ENCODE results near the gene TBC1D5. TPM values are rescaled to one million over a fixed set of nuclear protein-coding genes. Genes with fewer than 3 reads are reported as not detected.

The TBC1D5 gene
- total RNA-seq, 1 experiment from 2014 or later, result 30.4 TPM

DNA sequence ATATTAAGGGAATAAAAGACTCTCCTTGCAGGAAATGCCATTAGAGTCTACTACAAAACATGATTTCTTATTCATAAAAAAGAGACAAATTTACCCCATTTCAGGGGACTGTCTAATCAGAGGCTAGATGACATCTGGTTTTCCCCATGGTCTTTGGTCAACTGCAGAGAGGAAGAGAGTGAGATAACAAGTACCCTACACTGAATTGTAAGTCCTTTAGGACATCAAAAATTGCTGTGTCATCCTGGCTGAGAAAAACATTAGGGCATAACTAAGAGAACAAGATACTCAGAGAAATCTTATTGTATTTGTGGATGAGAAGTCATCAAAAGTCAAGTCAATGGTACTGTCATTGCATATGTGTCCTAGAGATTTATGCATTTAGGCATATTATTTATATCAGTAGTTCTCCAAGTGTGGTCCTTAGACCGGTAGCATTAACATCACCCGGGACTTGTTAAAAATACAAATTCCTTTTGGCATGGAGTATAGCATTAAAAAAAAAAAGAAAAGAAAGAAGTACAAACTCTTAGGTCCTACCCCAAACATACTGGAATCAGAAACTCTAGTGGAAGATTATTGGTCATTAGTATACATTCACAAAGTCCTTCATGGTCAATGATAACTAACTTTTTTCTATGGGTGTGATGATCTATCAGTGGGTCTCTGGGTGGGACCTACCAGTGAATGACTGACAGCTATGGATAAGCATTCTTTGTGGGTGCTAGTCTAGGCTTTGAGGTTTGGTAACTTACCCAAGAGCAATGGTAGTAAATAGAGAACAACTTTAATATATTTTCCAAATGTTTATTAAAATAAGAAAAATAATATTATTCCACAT lies 29.0 kb upstream of the TBC1D5 start:
- Histone ChIP-seq H3K27ac (ENCODE audit: low read length) (no peak overlapping the region), H3K4me1 (ENCODE audit: control insufficient read depth, insufficient read depth, low read length) (no peaks in the 10 kb centered on the region), H3K36me3 (ENCODE audit: control insufficient read depth, insufficient read depth, low read length) (no peaks in the 10 kb centered on the region), H3K9me3 (ENCODE audit: control insufficient read depth, insufficient read depth, low read depth, low read length) (no peaks in the 10 kb centered on the region), H3K27me3 (ENCODE audit: control insufficient read depth, insufficient read depth, low read length) (no peaks in the 10 kb centered on the region), H3K4me3 (ENCODE audit: low read depth in 2 of 2, low read length in 2 of 2) (no peak overlapping the region)
- BruUV-seq (replicated peaks), result no TSS peak
- DNase-seq (ENCODE audit: low read depth, low spot score), result no peak
- in situ Hi-C loops (cut with HindIII; ENCODE audit: low pct_unique_long_range_greater_than_20kb, low sequenced_read_pairs), result no loop called here
- ATAC-seq, result no peak
- ChIA-PET CTCF (no interaction called here), POLR2A (no interaction called here)
- intact Hi-C loops (cut with micrococcal nuclease; ENCODE audit: unreplicated experiment), result no loop called here
- TF ChIP-seq, protein P1, sequence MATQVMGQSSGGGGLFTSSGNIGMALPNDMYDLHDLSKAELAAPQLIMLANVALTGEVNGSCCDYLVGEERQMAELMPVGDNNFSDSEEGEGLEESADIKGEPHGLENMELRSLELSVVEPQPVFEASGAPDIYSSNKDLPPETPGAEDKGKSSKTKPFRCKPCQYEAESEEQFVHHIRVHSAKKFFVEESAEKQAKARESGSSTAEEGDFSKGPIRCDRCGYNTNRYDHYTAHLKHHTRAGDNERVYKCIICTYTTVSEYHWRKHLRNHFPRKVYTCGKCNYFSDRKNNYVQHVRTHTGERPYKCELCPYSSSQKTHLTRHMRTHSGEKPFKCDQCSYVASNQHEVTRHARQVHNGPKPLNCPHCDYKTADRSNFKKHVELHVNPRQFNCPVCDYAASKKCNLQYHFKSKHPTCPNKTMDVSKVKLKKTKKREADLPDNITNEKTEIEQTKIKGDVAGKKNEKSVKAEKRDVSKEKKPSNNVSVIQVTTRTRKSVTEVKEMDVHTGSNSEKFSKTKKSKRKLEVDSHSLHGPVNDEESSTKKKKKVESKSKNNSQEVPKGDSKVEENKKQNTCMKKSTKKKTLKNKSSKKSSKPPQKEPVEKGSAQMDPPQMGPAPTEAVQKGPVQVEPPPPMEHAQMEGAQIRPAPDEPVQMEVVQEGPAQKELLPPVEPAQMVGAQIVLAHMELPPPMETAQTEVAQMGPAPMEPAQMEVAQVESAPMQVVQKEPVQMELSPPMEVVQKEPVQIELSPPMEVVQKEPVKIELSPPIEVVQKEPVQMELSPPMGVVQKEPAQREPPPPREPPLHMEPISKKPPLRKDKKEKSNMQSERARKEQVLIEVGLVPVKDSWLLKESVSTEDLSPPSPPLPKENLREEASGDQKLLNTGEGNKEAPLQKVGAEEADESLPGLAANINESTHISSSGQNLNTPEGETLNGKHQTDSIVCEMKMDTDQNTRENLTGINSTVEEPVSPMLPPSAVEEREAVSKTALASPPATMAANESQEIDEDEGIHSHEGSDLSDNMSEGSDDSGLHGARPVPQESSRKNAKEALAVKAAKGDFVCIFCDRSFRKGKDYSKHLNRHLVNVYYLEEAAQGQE (IDR thresholded peaks at IDR 0.05; ENCODE audit: insufficient read depth in 1 of 2, low read depth in 2 of 2, low read length in 1 of 2), result no peak

DNA sequence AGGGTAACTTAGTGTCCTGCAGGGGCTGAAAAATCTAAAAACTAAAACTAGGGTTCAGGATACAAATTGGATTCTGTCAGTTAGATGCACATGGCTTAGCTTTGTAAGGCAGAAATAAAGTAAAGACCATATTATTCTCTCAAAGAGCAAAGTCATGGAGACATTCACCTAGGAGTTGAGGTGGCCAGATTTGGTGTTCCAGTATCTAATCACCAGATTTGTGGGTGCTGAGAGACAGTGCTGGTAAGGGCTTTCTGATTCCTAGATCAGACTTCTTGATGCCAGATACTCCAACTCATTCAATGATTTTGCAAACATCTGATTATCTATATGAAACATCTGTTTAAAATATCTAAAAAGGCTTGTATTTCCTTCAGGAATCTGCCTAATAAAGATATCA lies 28.3 kb upstream of the TBC1D5 start:
- no peak for DNase-seq (ENCODE audit: low read depth, low spot score)
- ChIA-PET CTCF (no interaction called here), POLR2A (no interaction called here)
- no peak overlapping the region for H3K27ac ChIP-seq (ENCODE audit: low read length)
- no peaks in the 10 kb centered on the region for H3K4me1 ChIP-seq (ENCODE audit: control insufficient read depth, insufficient read depth, low read length)
- TF ChIP-seq, protein P1 (IDR thresholded peaks at IDR 0.05; ENCODE audit: insufficient read depth in 1 of 2, low read depth in 2 of 2, low read length in 1 of 2), result no peak
- TF ChIP-seq TCF7L2 (IDR thresholded peaks at IDR 0.05; ENCODE audit: low read depth, low read length), result no peak
- no peak for TF ChIP-seq SIN3A (IDR thresholded peaks at IDR 0.05; ENCODE audit: borderline replicate concordance, insufficient read depth, low read depth, low read length)
- TF ChIP-seq, protein P2, sequence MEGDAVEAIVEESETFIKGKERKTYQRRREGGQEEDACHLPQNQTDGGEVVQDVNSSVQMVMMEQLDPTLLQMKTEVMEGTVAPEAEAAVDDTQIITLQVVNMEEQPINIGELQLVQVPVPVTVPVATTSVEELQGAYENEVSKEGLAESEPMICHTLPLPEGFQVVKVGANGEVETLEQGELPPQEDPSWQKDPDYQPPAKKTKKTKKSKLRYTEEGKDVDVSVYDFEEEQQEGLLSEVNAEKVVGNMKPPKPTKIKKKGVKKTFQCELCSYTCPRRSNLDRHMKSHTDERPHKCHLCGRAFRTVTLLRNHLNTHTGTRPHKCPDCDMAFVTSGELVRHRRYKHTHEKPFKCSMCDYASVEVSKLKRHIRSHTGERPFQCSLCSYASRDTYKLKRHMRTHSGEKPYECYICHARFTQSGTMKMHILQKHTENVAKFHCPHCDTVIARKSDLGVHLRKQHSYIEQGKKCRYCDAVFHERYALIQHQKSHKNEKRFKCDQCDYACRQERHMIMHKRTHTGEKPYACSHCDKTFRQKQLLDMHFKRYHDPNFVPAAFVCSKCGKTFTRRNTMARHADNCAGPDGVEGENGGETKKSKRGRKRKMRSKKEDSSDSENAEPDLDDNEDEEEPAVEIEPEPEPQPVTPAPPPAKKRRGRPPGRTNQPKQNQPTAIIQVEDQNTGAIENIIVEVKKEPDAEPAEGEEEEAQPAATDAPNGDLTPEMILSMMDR (IDR thresholded peaks at IDR 0.05), result no peak
- no peak for TF ChIP-seq POLR2AphosphoS5 (IDR thresholded peaks at IDR 0.05; ENCODE audit: low read depth, low read length)
- no peak for ATAC-seq
- in situ Hi-C loops (cut with HindIII; ENCODE audit: low pct_unique_long_range_greater_than_20kb, low sequenced_read_pairs), result no loop called here
- no peaks in the 10 kb centered on the region for H3K9me3 ChIP-seq (ENCODE audit: control insufficient read depth, insufficient read depth, low read depth, low read length)
- BruUV-seq (replicated peaks), result no TSS peak
- H3K4me3 ChIP-seq (ENCODE audit: low read depth in 2 of 2, low read length in 2 of 2), result no peak overlapping the region
- H3K27me3 ChIP-seq (ENCODE audit: control insufficient read depth, insufficient read depth, low read length), result no peaks in the 10 kb centered on the region
- no peaks in the 10 kb centered on the region for H3K36me3 ChIP-seq (ENCODE audit: control insufficient read depth, insufficient read depth, low read length)
- intact Hi-C loops (cut with micrococcal nuclease; ENCODE audit: unreplicated experiment), result no loop called here

Data from Panc1 (cell line).